NCI-H1048 (cell line): ENCODE results near the gene TTLL10.

Experiments
- DNase-seq: peaks from one replicate; lab custom pipeline; 2025; lab: John Stamatoyannopoulos, UW

The TTLL10 gene

DNA sequence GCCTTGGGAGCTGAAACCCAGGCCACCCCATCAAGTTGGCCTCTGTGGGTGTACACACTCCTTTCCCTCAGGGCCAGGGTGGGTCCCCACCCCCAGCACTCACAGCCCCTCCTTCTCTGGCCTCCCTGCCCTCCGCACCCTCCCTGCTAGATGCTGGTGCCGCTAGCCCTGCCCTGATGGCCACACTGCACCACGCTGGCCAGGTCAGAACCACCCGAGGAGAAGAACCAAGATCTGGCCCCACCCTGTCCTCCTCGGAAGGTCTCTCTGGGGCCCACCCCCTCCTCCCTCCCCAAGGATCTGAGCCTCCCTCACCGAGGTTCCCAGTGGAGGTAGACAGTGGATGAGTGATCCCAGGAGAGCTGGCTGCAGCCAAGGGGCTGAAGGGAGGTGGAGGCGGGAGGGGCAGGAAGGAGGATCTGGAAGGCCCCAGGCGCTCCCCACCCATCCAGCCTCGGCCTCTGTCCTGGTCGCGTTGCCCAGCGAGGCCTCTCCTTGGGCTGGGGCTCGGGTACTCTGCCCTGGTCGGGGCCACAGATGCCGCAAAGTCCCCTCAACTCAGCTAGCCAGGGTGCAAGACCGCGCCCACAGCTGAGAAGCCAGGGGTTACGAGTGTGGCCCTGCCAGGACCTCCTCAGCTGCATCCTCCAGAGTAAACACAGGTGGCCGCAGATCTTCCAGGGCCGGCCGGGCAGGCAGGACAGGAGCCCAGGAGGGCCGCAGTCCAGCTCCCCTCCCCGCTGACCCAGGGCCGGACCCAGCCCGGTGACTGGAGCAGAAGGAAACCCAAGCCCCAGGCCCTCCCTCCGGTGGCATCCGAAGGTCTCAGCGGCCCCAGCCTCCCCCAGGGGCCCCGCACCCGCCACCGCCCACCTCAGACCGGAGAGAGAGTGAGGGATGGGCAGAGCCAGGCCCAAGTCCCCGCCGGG lies 63.5 kb downstream of the TTLL10 start:
- no peak for DNase-seq

DNA sequence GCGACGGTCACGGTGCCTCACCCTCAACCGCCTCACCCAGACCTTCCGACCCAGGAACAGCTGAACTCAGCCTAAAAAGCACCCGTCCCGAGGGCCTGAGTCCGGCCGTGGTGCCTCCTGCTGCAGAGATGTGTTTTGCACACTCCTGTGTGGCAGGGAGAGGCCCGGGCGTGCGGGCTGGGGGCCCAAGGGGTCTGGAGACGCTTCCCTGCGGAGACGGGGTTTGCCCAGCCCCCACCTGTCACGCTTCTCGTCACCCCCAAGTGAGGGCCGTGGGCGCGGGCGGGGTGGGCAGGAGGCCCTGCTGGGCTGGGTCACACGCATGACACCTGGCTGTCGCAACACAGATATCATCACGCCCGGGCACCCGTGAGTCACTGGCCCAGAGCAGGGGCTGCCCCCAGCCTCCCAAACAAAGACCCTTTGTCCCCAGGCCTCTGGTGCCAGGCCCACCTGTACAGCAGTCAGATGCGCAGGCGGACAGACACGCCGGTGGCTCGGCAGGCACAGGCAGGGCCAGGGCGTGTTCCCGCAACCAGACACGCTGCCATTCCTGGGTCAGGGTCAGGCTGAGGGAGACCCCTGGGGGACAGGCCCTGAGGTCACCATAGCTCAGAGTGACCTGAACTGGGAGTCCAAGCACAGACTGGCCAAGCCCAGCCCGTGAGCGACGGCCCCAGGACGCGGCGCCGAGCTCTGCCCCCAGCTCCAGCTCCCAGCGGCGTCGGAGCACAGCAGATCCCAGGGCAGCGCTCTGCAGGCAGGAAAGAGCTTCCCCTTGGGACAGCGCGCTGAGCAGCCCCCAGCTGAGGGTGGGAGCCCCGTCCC lies 64.4 kb downstream of the TTLL10 start:
- no peak for DNase-seq

DNA sequence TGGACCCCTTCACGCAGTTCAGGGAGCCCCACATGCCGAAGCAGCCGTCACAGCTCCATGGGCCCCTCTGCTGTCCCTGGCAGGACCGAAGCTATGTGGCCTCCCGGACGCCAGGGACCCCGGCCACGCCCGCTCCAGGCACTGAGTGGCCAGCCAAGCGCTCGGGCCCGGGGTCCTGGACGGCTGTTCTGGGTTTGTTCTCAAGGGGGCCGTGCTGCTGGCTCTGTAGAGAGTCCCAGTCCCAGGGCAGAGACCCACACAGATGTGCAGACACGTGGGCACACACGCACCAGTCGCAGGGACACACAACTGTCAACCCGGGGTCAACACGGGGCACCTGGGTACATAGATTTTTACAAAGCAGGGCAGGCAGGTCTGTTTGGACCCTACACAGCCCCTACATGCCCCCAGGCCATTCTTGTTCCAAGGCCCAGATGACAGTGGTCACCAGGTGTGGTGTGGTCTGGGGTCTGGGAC lies 65.1 kb downstream of the TTLL10 start:
- DNase-seq: no peak

DNA sequence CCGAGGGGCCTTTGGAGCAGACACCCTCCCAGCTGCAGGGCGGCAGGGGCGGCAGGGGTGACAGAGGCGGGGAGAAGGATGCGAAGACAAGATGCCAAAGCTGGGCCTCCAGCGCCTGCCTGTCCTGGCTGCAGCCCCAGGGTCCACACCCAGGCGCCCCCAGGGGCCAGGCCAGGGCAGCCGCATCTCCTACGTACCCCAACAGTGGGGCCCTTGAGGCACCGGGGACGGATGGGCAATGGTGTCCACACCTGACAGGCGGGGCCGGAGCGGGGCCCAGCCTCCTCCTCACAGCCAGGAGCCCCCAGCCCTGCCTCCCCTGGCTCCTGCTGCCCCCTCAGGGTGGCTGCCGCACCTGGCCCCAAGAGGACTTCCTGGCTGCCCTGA lies 65.5 kb downstream of the TTLL10 start:
- no peak for DNase-seq

DNA sequence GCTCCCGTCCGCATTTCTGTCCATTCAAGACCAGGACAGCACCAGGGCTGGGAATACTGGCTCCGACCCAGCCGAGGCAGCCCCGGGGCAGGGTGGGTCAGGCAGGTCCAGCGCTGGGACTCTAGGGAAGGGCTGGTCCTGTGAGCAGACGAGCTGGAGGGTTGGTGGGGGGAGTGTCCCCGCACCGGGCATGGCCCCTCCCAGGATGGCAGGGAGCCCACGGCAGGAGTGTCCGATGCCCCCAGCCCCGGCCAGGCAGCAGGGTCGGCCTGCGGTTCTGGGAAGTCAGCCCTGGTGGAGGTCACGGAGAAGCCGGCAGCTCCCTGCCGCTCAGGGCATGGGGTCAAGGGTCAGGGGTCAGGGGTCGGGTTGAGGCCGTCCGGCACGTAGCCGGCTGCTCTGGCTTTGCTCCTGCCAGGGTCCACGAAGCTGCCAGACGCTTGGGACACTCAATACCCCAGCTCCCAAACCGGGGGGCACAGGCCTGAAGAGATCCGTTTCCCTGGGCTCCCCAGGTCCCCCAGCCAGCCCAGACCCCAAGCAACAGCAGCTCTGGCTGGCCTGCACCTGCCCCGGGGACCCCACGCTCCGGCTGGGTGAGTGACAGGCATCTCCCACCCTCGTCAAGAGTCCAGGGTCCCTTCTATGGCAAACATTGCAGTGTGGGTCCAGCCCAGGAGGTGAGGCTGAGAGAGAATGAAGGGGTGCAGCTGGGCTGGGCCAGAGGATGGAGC lies 66.1 kb downstream of the TTLL10 start:
- DNase-seq: no peak

DNA sequence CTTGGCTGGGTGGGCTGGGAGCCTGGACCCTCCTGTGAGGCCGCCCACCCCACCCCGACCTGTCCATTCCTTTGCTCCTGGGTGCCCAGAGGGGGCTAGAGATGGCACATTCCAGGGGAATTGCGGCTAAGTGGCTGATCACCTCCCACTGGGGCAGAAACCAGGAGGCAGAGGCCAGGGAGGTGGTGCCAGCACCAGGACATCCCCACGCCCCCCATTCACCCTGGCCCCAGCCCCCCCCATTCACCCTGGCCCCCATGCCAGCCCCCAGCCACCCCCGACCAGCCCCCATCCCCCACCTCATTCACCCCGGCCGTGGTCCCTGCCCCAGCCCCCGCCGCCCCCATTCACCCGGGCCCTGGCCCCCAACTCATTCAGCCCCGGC lies 66.7 kb downstream of the TTLL10 start:
- no peak for DNase-seq

DNA sequence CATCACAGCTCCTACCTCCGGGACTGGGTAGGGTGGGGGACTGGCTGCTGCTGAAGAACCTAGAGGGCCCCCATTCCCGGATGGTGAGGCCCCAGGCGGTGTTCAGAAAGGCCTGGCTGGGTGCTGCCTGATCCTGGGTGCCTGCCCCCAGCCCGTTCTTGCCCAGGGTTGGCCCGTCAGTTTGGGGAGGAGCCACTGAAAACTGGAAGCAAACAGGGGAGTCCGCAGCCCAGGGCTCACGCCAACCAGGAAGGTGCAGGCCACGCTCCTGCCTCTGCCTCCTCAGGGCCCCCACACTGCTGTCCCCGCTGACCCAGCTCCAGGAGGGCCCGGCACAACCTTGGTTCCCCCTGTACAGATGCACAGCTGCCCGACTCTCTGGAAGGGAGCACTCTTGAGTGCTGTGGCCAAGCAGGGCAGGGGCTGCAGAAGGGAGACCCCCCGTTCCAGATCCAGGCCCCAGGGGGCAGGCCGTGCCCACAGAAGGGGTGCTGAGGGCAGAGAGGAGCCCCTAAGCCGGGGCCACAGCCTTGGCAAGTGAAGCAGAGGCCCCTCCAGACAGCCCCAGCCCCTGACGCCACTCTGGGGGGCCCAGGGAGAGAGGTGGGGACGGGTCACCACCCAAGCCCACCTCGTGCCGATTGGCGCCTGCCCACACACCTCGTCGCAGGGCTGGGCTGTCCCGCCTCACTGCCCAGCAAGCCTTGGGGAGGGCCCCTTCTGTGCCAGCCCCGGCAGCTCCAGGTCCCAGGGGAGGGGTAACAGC lies 67.3 kb downstream of the TTLL10 start:
- no peak for DNase-seq

DNA sequence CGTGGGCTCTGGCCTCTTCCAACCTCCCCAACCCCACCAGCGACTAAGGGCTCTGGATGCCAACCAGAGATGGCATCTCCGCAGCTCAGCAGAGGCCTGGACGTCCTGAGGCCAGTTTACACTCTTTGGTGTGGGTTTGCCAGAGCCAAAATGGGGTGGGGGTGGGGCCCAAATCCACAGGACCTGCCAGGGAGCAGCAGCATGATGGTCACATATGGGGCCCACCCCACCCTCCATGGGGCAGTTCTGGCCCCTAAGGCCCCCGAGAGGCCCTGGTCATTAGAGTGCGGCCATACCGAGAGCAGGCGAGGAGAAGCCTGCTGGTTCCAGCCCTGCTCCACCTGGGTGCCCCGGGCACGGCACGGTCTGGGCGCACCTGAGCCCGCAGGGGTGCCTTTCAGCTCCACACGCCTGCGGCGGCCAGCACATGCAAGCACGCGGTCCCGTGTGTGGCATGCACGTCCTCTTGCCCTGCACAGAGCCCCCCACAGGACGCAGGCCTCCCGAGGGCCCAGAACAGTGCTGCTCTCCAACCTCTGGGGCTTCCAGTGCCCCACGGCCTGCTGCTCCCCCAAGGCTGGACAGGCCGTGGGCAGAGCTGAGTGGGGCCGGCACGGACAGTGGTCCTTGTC lies 68.0 kb downstream of the TTLL10 start:
- DNase-seq: no peak

DNA sequence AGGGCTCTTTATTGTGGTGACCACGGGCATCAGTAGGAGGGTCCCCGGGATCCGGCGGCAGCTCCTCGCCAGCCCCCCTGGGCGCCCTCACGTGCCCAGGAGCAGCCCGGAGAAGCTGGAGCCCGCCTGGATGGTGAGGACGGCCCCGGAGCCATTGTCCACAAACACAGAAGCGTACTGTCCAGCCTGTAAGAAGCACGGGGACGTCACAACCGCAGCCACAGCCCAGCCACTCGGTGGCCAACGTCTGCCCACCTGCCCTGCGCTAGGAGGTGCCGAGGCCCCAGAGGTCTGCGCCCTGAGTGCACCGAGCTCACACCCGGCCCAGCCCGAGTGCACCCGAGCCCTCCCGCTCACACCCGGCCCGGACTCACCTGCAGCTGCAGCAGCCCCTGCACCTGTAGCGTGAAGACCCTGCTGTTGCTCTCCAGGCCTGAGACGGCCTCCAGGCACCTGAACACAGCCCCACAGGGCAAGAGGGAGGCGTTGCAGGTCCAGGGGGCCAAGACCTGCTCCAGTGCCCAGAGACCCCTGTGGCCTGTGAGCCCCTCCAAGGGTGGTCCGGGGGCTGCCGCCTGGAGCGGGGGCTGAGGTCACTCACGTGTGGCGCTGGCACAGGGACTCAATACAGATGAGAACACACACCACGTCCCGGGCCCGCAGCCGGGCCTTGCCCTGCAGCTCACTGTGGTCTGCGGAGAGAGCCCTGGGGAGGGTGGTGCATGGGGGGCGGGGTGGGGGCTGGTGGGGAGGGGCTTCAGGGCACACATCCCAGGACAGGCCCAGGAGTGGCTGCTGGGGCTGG lies 69.0 kb downstream of the TTLL10 start:
- no peak for DNase-seq

DNA sequence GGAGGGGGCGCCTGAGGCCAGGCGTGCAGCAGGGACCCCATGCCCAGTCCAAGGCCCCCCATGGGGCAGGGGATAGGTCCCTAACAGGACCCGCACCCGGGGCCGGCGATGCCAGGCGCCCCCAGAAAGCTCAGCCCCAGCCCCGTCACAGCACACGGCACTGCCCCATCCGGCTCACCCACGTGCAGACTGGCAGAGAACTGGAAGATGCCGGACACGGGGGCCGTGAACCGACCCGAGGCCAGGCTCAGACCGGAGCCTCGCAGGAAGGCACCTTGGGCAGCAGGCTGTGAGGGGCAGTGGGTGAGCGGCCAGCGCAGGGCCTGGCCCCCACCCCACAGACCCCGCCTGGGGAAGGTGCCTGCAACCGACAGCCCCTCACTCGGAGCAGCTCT lies 69.6 kb downstream of the TTLL10 start:
- no peak for DNase-seq

DNA sequence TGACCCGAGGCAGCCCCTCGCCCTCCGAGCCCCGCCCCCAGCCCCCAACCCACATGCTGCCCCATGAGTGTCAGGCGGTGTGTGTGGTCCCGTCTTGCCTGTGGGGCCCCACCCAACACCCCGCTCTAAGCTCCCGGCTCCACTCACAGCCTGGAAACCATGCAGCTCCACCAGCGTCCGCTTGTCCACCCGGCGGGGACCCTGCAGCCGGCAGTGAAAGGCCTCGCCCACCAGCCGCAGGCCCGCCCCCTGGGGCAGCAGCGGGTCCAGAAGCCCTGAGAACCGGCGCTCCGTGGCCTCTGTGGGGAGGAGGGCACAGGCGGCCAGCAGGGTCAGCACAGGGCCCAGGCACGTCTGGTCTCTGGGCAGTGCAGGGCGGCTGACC lies 70.1 kb downstream of the TTLL10 start:
- no peak for DNase-seq

DNA sequence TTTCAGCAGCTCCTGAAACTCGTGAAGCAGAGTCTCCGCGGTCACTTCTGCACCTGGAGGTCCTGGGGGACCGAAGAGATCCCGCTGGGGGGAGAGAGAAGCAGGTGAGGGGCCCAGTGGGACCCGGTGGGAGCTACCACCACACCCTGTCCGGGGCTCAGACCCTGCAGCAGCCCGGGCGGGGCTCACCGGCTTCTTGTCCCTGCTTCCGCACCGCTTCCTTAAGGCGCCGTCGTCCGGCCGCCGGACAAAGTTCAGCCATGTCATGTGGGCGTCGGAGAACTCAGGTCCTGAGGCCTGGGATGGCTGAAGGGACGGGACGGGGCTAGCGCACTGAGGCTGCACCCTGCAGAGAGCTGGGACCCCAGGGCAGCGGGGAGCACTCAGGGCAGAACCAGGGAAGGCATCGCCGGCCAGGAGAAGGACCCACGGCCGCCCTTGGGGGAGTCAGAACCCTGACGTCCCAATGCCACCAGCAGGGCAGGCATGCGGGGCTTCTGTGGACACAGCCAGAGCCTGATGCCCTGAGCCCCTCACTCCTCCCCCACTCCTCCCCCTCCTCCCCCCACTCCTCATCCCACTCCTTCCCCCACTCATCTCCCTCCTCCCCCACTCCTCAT lies 70.6 kb downstream of the TTLL10 start:
- DNase-seq: no peak

DNA sequence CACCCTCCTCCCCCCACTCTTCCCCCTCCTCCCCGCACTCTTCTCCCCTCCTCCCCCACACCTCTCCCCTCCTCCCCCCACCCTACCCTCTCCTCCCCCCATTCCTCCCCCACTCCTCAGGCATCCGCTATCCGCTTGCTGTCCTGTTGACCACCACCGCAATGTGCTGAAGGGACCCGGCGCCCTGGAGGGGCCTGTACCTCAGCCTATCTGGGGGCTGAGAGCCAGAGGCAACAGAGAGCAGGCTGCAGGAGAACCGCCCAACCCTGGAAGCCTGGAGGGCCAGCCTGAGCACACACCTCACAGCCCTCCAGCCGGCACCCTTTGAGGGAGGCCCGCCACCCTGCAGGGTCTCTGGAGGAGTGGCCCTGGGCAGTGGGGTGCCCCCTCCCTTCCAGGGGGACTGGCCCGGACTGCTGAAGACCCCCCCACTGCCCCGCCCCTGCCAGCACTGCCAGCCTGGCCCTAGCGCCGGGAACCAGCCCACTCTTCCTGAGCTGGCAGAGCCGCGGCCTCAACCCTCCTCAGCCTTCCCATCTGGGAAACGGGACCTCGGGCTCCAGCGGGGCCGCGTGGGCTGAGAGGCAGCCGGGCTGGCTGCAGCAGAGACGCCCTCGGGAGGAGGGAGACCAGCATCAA lies 71.6 kb downstream of the TTLL10 start:
- no peak for DNase-seq

DNA sequence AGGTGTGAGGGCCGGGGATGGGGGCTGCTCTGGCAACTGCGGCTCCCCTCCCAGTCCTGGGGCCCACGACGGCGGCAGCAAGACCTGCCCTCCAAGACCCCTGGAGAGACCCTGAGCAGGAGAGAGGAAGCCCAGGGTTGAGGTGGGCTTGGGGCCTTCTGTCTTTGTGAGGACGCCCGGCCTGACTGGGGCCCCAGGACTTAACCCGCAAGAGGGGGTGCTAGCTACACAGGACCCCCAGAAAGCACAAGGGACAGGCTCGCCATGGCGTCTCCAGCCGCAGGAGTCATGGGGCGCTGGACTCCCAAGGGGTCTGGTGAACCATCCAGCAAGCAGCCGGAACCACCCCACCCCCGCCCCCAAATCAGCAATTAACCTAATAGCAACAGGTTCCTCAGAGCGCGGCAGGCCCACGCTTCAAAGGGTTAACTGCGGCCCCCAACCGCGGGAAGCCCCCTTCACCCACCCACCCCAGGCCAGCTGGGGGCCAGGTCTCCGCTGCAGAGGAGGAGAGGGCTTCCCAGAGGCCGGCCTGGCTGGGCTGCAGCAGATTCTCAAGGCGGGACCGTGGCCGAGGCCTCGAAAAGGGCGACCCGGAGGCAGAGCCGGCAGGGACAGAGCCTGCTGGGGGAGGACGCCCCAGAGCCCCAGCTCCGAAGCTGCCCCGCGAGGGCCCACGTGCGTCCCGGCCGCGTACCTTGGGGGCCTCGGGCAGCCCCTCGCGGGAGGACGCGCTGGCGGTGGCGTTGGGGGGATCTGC lies 72.3 kb downstream of the TTLL10 start:
- DNase-seq: no peak

DNA sequence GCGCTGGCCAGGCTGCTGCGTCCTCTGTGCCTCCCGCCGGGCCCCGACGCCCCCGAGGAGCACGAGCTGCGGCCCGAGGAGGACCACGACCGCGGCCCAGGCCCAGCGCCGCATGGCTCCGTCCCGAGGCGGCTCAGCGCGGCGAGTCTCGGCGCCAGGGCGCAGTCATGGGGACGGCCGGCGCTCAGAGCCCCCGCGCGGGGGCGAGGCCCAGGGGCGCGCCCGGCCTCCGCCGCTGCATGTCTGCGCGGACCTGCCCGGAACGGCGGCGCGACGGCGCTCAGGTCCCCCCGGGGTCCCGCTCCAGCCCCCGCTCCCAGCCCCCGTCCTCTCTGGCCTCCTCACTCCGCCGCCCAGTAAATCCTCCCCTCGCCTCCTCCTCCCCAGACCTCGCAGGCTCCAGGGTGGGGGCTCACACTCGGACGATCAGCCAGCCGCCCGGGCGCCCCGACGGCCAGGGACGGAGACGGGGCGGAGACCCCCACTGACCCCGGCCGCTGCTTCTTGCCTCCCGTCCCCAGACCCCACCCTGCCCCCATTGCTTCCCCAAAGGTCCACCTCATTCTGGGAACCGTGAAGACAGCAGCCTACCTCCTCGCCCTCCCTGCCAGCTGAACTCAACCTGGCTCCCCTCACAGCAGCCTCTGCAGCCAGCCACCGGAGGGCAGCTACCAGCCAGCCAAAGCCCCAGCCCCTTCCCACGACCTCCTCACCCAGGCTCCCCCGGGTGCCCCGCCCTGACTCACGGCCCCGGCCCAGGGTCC lies 73.1 kb downstream of the TTLL10 start, which contains the start of gene C1QTNF12:
C1QTNF12 (minus strand) TSS at position 146 of the 764 bp plus-strand sequence; CDS start at position 114, 32 bp downstream.
- no peak for DNase-seq

DNA sequence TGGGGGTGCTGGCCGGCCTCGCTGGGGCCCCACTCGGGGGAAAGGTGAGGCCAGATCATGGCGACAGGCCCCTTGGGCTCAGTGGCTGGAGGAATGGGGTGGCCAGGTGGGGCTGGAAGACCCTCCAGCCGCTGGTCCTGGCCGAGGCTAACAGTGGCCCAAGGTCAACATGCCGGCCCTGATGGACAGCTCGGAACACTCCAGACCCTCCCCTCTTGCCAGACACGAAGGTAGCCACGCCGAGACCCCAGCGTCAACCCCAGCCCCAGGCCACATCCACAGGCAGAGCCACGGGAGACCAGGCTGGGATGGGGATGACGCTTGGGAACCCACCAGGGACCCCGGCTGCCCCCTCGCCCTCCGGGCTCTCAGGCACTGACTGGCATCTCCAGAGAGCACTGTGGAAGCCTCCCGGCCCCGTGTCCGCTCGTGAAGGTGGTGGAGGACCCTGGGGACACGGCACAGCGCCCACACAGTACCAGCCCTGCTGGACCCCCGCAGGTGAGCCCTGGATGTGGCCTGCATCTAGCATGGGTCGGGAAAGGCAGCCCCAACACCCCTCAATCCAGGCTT lies 73.7 kb downstream of the TTLL10 start:
- no peak for DNase-seq
